IMR-90 (cell line): ENCODE data around the gene FAM89B. TPM values are rescaled to one million over a fixed set of nuclear protein-coding genes. Genes with fewer than 3 reads are reported as not detected.

Experiments
- ATAC-seq: fragments of 200-7000 bp; cut with Tn5 transposase; 2 replicates; pipeline ENCODE4 v1.9.1; 2020; ENCODE audit warnings: low read depth, mild to moderate bottlenecking, moderate library complexity
- BruUV-seq: library from RNA; stranded (reverse); fragments of 400-500 nt; replicated peaks from 2 replicates; lab custom pipeline; 2021; lab: Mats Ljungman, UMichigan
- CTCF ChIA-PET: fragments of 300-600 bp; formaldehyde crosslinking; extraction: SDS; loops from one replicate; lab custom pipeline; 2021; ENCODE audit warnings: antibody characterized with exemption; lab: Yijun Ruan, JAX
- POLR2A ChIA-PET: fragments of 300-600 bp; sonication (Branson Sonifier 250); formaldehyde crosslinking; loops from one replicate; lab custom pipeline; 2022; ENCODE audit warnings: antibody characterized with exemption; ENCODE audit not compliant: unreplicated experiment; lab: Charles Lee
- DNase-seq: peaks from one replicate; pipeline ENCODE4 v3.0.0; 2013
- H2AFZ ChIP-seq: replicated peaks from 2 replicates; pipeline ENCODE3; 2013; ENCODE audit warnings: low read length, mild to moderate bottlenecking; ENCODE audit not compliant: poor library complexity
- H2AK5ac ChIP-seq: 2 replicates; pipeline ENCODE4 v1.6.1; 2013; ENCODE audit warnings: low read depth, low read length, inconsistent platforms
- H2AK9ac ChIP-seq: replicated peaks from 2 replicates; pipeline ENCODE3; 2013; ENCODE audit warnings: mild to moderate bottlenecking, low read depth, low read length, moderate library complexity; ENCODE audit not compliant: poor library complexity
- H2BK120ac ChIP-seq: 2 replicates; pipeline ENCODE4 v1.6.1; 2013; ENCODE audit warnings: low read depth, low read length, inconsistent platforms
- H2BK15ac ChIP-seq: 3 replicates; pipeline ENCODE4 v1.6.1; 2013; ENCODE audit warnings: low read depth, low read length, inconsistent platforms
- H2BK20ac ChIP-seq: 2 replicates; pipeline ENCODE4 v1.6.1; 2013; ENCODE audit warnings: low read depth, mild to moderate bottlenecking, inconsistent platforms, low read length, moderate library complexity
- H2BK5ac ChIP-seq: 2 replicates; pipeline ENCODE4 v1.6.1; 2013; ENCODE audit warnings: mild to moderate bottlenecking, low read depth, low read length, inconsistent platforms; ENCODE audit not compliant: poor library complexity, severe bottlenecking
- H3K14ac ChIP-seq: replicated peaks from 2 replicates; pipeline ENCODE4 v1.6.1; 2013; ENCODE audit warnings: low read depth, low read length, inconsistent platforms
- H3K18ac ChIP-seq: 2 replicates; pipeline ENCODE4 v1.6.1; 2013; ENCODE audit warnings: low read depth, low read length, control low read depth
- H3K23ac ChIP-seq: 2 replicates; pipeline ENCODE4 v1.6.1; 2013; ENCODE audit warnings: low read depth, low read length, inconsistent platforms
- H3K27ac ChIP-seq: 2 replicates; pipeline ENCODE4 v1.5.1; 2013; ENCODE audit warnings: mild to moderate bottlenecking, control low read depth, low read length; ENCODE audit not compliant: insufficient read depth
- H3K27me3 ChIP-seq: 2 replicates; pipeline ENCODE4 v1.6.1; 2013; ENCODE audit warnings: low read length; ENCODE audit not compliant: control insufficient read depth, insufficient read depth
- H3K36me3 ChIP-seq: 2 replicates; pipeline ENCODE4 v1.6.1; 2013; ENCODE audit warnings: low read length, mixed read lengths; ENCODE audit not compliant: control insufficient read depth, insufficient read depth
- H3K4ac ChIP-seq: 2 replicates; pipeline ENCODE4 v1.6.1; 2013; ENCODE audit warnings: low read depth, low read length, inconsistent platforms
- H3K4me1 ChIP-seq: 2 replicates; pipeline ENCODE4 v1.6.1; 2013; ENCODE audit warnings: low read length, mixed read lengths; ENCODE audit not compliant: control insufficient read depth, insufficient read depth
- H3K4me2 ChIP-seq: 2 replicates; pipeline ENCODE4 v1.6.1; 2013; ENCODE audit warnings: low read depth, mild to moderate bottlenecking, control low read depth, low read length, moderate library complexity
- H3K4me3 ChIP-seq: 2 replicates; pipeline ENCODE4 v1.5.1; 2013; ENCODE audit warnings: low read depth, mild to moderate bottlenecking, control low read depth, low read length, moderate library complexity; ENCODE audit not compliant: insufficient read depth
- H3K56ac ChIP-seq: 2 replicates; pipeline ENCODE4 v1.6.1; 2013; ENCODE audit warnings: low read length, inconsistent platforms; ENCODE audit not compliant: insufficient read depth; ENCODE audit errors: extremely low read depth
- H3K79me1 ChIP-seq, 2 experiments: 2 replicates each; pipeline ENCODE4 v1.6.1; 2013; ENCODE audit warnings: low read length in 2 of 2, inconsistent platforms in 1 of 2, low read depth in 1 of 2
- H3K9ac ChIP-seq: 2 replicates; pipeline ENCODE4 v1.6.1; 2013; ENCODE audit warnings: low read depth, low read length, control low read depth
- H3K9me1 ChIP-seq: 2 replicates; pipeline ENCODE4 v1.6.1; 2013; ENCODE audit warnings: low read length, inconsistent platforms; ENCODE audit not compliant: insufficient read depth
- H3K9me3 ChIP-seq: 2 replicates; pipeline ENCODE4 v1.6.1; 2013; ENCODE audit warnings: low read length; ENCODE audit not compliant: control insufficient read depth, insufficient read depth
- H4K20me1 ChIP-seq: 2 replicates; pipeline ENCODE4 v1.6.1; 2013; ENCODE audit warnings: low read length, inconsistent platforms; ENCODE audit not compliant: insufficient read depth
- H4K5ac ChIP-seq: 2 replicates; pipeline ENCODE4 v1.6.1; 2013; ENCODE audit warnings: mild to moderate bottlenecking, low read depth, low read length, control low read depth
- H4K8ac ChIP-seq, 2 experiments: 2 replicates each; pipeline ENCODE4 v1.6.1; 2013; ENCODE audit warnings: low read depth in 2 of 2, low read length in 2 of 2, control low read depth in 1 of 2, inconsistent platforms in 1 of 2
- H4K91ac ChIP-seq: 2 replicates; pipeline ENCODE4 v1.6.1; 2013; ENCODE audit warnings: low read depth, low read length, inconsistent platforms; ENCODE audit not compliant: insufficient read depth
- BHLHE40 ChIP-seq: fragments of 150-350 bp; IDR thresholded peaks from 2 replicates; pipeline ENCODE4 v1.6.1; 2016; ENCODE audit warnings: mild to moderate bottlenecking, low read depth, low read length
- CEBPB ChIP-seq: IDR thresholded peaks from 2 replicates; pipeline ENCODE4 v1.6.1; 2012; ENCODE audit warnings: low read depth, low read length, improper control_type of control experiment
- FOS ChIP-seq: fragments of 150-350 bp; IDR thresholded peaks from 2 replicates; pipeline ENCODE4 v1.6.1; 2016; ENCODE audit warnings: low read depth, low read length
- MAFK ChIP-seq: IDR thresholded peaks from 2 replicates; pipeline ENCODE4 v1.6.1; 2012; ENCODE audit warnings: low read depth, low read length, improper control_type of control experiment
- MAZ ChIP-seq: IDR thresholded peaks from 2 replicates; pipeline ENCODE4 v1.6.1; 2012; ENCODE audit warnings: low read depth, mild to moderate bottlenecking, low read length, improper control_type of control experiment, moderate library complexity, borderline replicate concordance
- MXI1 ChIP-seq: IDR thresholded peaks from 2 replicates; pipeline ENCODE4 v1.6.1; 2012; ENCODE audit warnings: low read depth, mild to moderate bottlenecking, low read length, moderate library complexity, borderline replicate concordance
- POLR2A ChIP-seq: IDR thresholded peaks from 2 replicates; pipeline ENCODE4 v1.6.1; 2012; ENCODE audit warnings: mild to moderate bottlenecking, low read depth, low read length
- RCOR1 ChIP-seq: IDR thresholded peaks from 2 replicates; pipeline ENCODE4 v1.6.1; 2012; ENCODE audit warnings: mild to moderate bottlenecking, low read length, improper control_type of control experiment; ENCODE audit not compliant: insufficient replicate concordance
- RFX5 ChIP-seq: IDR thresholded peaks from 2 replicates; pipeline ENCODE4 v1.8.0; 2012; ENCODE audit warnings: low read depth, mild to moderate bottlenecking, low read length, moderate library complexity
- SMC3 ChIP-seq: fragments of 150-350 bp; IDR thresholded peaks from 2 replicates; pipeline ENCODE4 v1.6.1; 2016; ENCODE audit warnings: low read depth, mild to moderate bottlenecking, antibody characterized with exemption, low read length, moderate library complexity
- WGBS, 2 experiments: methylation state at CpG; one replicate each; pipeline versions ENCODE4 v1.1.5 to v1.1.7; 2013; ENCODE audit warnings: missing lambda C conversion rate in 2 of 2; ENCODE audit not compliant: insufficient read length in 1 of 2; ENCODE audit errors: extremely low coverage in 2 of 2; 5-methylcytosine and 5-hydroxymethylcytosine counted together
- dilution Hi-C: fragments of 300-500 bp; cut with HindIII; formaldehyde crosslinking; loops from one replicate; pipeline ENCODE4 v1.14.3; 2018; ENCODE audit warnings: low sequenced_read_pairs; ENCODE audit not compliant: unreplicated experiment
- in situ Hi-C: fragments of 300-500 bp; cut with MboI; formaldehyde crosslinking; loops from 3 replicates; pipeline ENCODE4 v1.14.3; 2019; ENCODE audit warnings: low sequenced_read_pairs, inconsistent platforms, mixed read lengths
- intact Hi-C: fragments of 100-400 bp; cut with micrococcal nuclease; formaldehyde crosslinking; loops from 2 replicates; pipeline ENCODE4 v1.10.0; 2022
- polyA plus RNA-seq, 3 experiments: library from polyadenylated mRNA; depleted of rRNA; stranded (reverse); fragments of >200 nt; gene quantifications; 2 replicates each; pipeline ENCODE4 v1.2.3, GENCODE V29; 2012; ENCODE audit warnings: low replicate concordance in 1 of 3
- total RNA-seq: library from RNA; depleted of rRNA; stranded (reverse); fragments of >200 nt; gene quantifications from 2 replicates; pipeline ENCODE4 v1.2.3, GENCODE V29; 2012

The FAM89B gene
- total and polyA plus RNA-seq, 2 of the 4 experiments (the other 2 are of a cell fraction) = 12.0 to 65.5 TPM

- Histone ChIP-seq H3K27ac (no peak overlapping the region), H3K18ac (no peak overlapping the region), H2AK9ac (no peak overlapping the region), H4K8ac (no peak overlapping the region), H3K27me3 (no peaks in the 10 kb centered on the region), H3K56ac (no peak overlapping the region), H4K20me1 (peaks cover 16% of the 10 kb centered on the region), H4K91ac (no peak overlapping the region), H3K9me3 (no peaks in the 10 kb centered on the region), H2AFZ (no peak overlapping the region), H3K9me1 (peaks cover 8% of the 10 kb centered on the region), H3K36me3 (peaks cover 28% of the 10 kb centered on the region; the same call in 1 of the 2 replicates), H3K4ac (no peak overlapping the region; the same call in 1 of the 2 replicates), H2BK15ac (no peak overlapping the region), H3K4me1 (peaks cover 26% of the 10 kb centered on the region), H3K9ac (no peak overlapping the region), H3K4me3 (no peak overlapping the region), H2AK5ac (peak overlapping the region; percentile 72; the same call in 1 of the 2 replicates), H3K23ac (no peak overlapping the region), H2BK120ac (no peak overlapping the region), H4K5ac (no peak overlapping the region), H3K4me2 (no peak overlapping the region), H3K14ac (no peak overlapping the region), H3K79me1 (peaks cover 20 to 45% of the 10 kb centered on the region in 2 experiments; a peak in 3 of 4 replicates), H2BK5ac (no peak overlapping the region), H2BK20ac (no peak overlapping the region)
- DNase-seq (no peak), ATAC-seq (no peak)
- TF ChIP-seq BHLHE40 (no peak), POLR2A (no peak), MAFK (no peak), RCOR1 (no peak), MXI1 (no peak), MAZ (no peak), FOS (no peak), CEBPB (no peak), RFX5 (no peak), SMC3 (no peak)
- in situ Hi-C loops (no loop called here), dilution Hi-C loops (no loop called here), intact Hi-C loops (no loop called here)
- ChIA-PET CTCF (no interaction called here), POLR2A (no interaction called here)
- 80% methylated on average over 1 of the region's 3 CpGs; no CpG with 5 or more reads in 1 of the 2 experiments for WGBS, 2 experiments
- BruUV-seq = no TSS peak
These were observed 6.3 kb downstream of the FAM89B start for GRCh38 chr11:65578667-65579066.
